ENCODE measurements around the gene SAMD3.
"Not testable (repeated sequence)": the region's sequence is repeated elsewhere in the genome, so short reads cannot be mapped to it uniquely, and the experiment has no call there.

The SAMD3 gene

GRCh38 chr6:130156908-130157307, 65.8 kb downstream of the SAMD3 start:
- no peak for DNase-seq (ENCODE audit: low read depth, low spot score)
- TF ChIP-seq CTCF (IDR thresholded peaks at IDR 0.05; ENCODE audit: insufficient read depth, low read length, missing control alignments): no peak
- ChIA-PET CTCF (no interaction called here), POLR2A (no interaction called here)
- H3K4me3 ChIP-seq (ENCODE audit: low read depth, low read length): no peak overlapping the region

- no peak for TF ChIP-seq CTCF (IDR thresholded peaks at IDR 0.05; ENCODE audit: insufficient read depth, low read length, missing control alignments)
- CTCF ChIA-PET: no interaction called here
- DNase-seq (ENCODE audit: low read depth, low spot score): no peak
- POLR2A ChIA-PET: no interaction called here
- no peak overlapping the region for H3K4me3 ChIP-seq (ENCODE audit: low read depth, low read length)
Observed at GRCh38 chr6:130152908-130153510, 69.7 kb downstream of the SAMD3 start.

- POLR2A ChIA-PET: no interaction called here
- CTCF ChIA-PET: no interaction called here
- no peak overlapping the region for H3K4me3 ChIP-seq (ENCODE audit: low read depth, low read length)
- no peak for TF ChIP-seq CTCF (IDR thresholded peaks at IDR 0.05; ENCODE audit: insufficient read depth, low read length, missing control alignments)
- no peak for DNase-seq (ENCODE audit: low read depth, low spot score)
Observed at GRCh38 chr6:130150906-130151305, 71.8 kb downstream of the SAMD3 start.

GRCh38 chr6:130149016-130149415, 73.7 kb downstream of the SAMD3 start:
- CTCF ChIA-PET; POLR2A ChIA-PET; DNase-seq (ENCODE audit: low read depth, low spot score); H3K4me3 ChIP-seq (ENCODE audit: low read depth, low read length): not testable (repeated sequence)

- no peak overlapping the region for H3K4me3 ChIP-seq (ENCODE audit: low read depth, low read length)
- POLR2A ChIA-PET: no interaction called here
- CTCF ChIA-PET: no interaction called here
- DNase-seq (ENCODE audit: low read depth, low spot score): no peak
- no peak for TF ChIP-seq CTCF (IDR thresholded peaks at IDR 0.05; ENCODE audit: insufficient read depth, low read length, missing control alignments)
Observed at GRCh38 chr6:130148181-130148580, 74.6 kb downstream of the SAMD3 start.

- no peak for DNase-seq (ENCODE audit: low read depth, low spot score)
- no peak overlapping the region for H3K4me3 ChIP-seq (ENCODE audit: low read depth, low read length)
- CTCF ChIA-PET: no interaction called here
- TF ChIP-seq CTCF (IDR thresholded peaks at IDR 0.05; ENCODE audit: insufficient read depth, low read length, missing control alignments): no peak
- POLR2A ChIA-PET: no interaction called here
Observed at GRCh38 chr6:130147111-130147510, 75.6 kb downstream of the SAMD3 start.

GRCh38 chr6:130143709-130144108, 79.0 kb downstream of the SAMD3 start:
- TF ChIP-seq CTCF (IDR thresholded peaks at IDR 0.05; ENCODE audit: insufficient read depth, low read length, missing control alignments): no peak
- no peak overlapping the region for H3K4me3 ChIP-seq (ENCODE audit: low read depth, low read length)
- CTCF ChIA-PET: interaction anchor here (1.0 to 1.2 kb wide), 2 partner anchors 17 to 699 kb away, joined by 3 read pairs; no protein-coding TSS in a partner anchor
- POLR2A ChIA-PET: no interaction called here
- DNase-seq (ENCODE audit: low read depth, low spot score): no peak
